A549 (cell line): ENCODE data around the gene CASP9. TPM values are rescaled to one million over a fixed set of nuclear protein-coding genes. Genes with fewer than 3 reads are reported as not detected.
"Not testable (repeated sequence)": the region's sequence is repeated elsewhere in the genome, so short reads cannot be mapped to it uniquely, and the experiment has no call there.

Source experiments
- ATAC-seq, 2 experiments: fragments of 200-7000 bp in 1 of 2; fragments of >200 bp in 1 of 2; cut with Nextera tagmentation in 1 of 2; cut with Tn5 transposase in 1 of 2; 3 replicates each; pipeline versions ENCODE4 v1.8.0 to v1.9.1; 2018 to 2020; ENCODE audit warnings: mild to moderate bottlenecking in 1 of 2, moderate library complexity in 1 of 2
- CTCF ChIA-PET: fragments of 300-600 bp; sonication (Branson Sonifier 250); formaldehyde crosslinking; extraction: SDS; loops from one replicate; lab custom pipeline; 2021; ENCODE audit warnings: antibody characterized with exemption, inconsistent platforms; lab: Yijun Ruan, JAX
- POLR2A ChIA-PET: fragments of 350-600 bp; formaldehyde crosslinking; extraction: SDS; loops from one replicate; lab custom pipeline; 2021; ENCODE audit warnings: antibody characterized with exemption, inconsistent platforms; lab: Yijun Ruan, JAX
- DNase-seq, 2 experiments: peaks; one replicate each; pipeline versions ENCODE4 v3.0.0 to v3.0.0-alpha.2; 2011 to 2016; ENCODE audit warnings: low read depth in 1 of 2, low spot score in 1 of 2
- FAIRE-seq: peaks from 2 replicates; lab custom pipeline; 2011; peaks lifted over from hg19 to GRCh38; lab: Jason Lieb, UNC
- H3K27ac ChIP-seq, 2 experiments: fragments of >200 bp; sonication (Bioruptor Twin); formaldehyde crosslinking; 3 replicates each; pipeline ENCODE4 v1.5.1; 2016 to 2017
- H3K4me1 ChIP-seq: fragments of >200 bp; sonication (Bioruptor Twin); formaldehyde crosslinking; 3 replicates; pipeline ENCODE4 v1.6.1; 2016
- H3K4me2 ChIP-seq: fragments of >200 bp; sonication (Bioruptor Twin); formaldehyde crosslinking; 3 replicates; pipeline ENCODE4 v1.6.1; 2016
- H3K4me3 ChIP-seq: fragments of >200 bp; sonication (Bioruptor Twin); formaldehyde crosslinking; 3 replicates; pipeline ENCODE4 v1.5.1; 2016
- H3K9me3 ChIP-seq: fragments of >200 bp; sonication (Bioruptor Twin); formaldehyde crosslinking; 3 replicates; pipeline ENCODE4 v1.6.1; 2016
- BHLHE40 ChIP-seq: IDR thresholded peaks from 2 replicates; pipeline ENCODE4 v1.6.1; 2012; ENCODE audit warnings: low read depth, low read length, inconsistent platforms
- EHF ChIP-seq: fragments of 250-450 bp; sonication (Bioruptor Pico); IDR thresholded peaks from 2 replicates; pipeline ENCODE4 v1.5.0; 2020; ENCODE audit warnings: mild to moderate bottlenecking
- ESRRA ChIP-seq: fragments of 150-350 bp; IDR thresholded peaks from 2 replicates; pipeline ENCODE4 v1.6.1; 2014; ENCODE audit warnings: mild to moderate bottlenecking, low read length, borderline replicate concordance
- FOSB ChIP-seq: fragments of 250-450 bp; sonication (Bioruptor Pico); IDR thresholded peaks from 2 replicates; pipeline ENCODE4 v1.5.0; 2020; ENCODE audit warnings: mild to moderate bottlenecking, moderate library complexity
- FOSL2 ChIP-seq, 2 experiments: fragments of 450-650 bp in 1 of 2; fragments of >200 bp in 1 of 2; sonication (Bioruptor Twin) in 1 of 2; formaldehyde crosslinking; IDR thresholded peaks; 2 replicates each; pipeline versions ENCODE4 v1.5.0 to v1.6.1; 2016 to 2020; ENCODE audit warnings: mild to moderate bottlenecking in 1 of 2, moderate library complexity in 1 of 2
- GATA3 ChIP-seq: IDR thresholded peaks from 2 replicates; pipeline ENCODE4 v1.6.1; 2012; ENCODE audit warnings: borderline replicate concordance
- HEYL ChIP-seq: fragments of 250-450 bp; sonication (Bioruptor Pico); IDR thresholded peaks from 2 replicates; pipeline ENCODE4 v1.8.0; 2021; ENCODE audit warnings: mild to moderate bottlenecking, moderate library complexity
- HOXA7 ChIP-seq: fragments of 250-450 bp; sonication (Bioruptor Pico); IDR thresholded peaks from 2 replicates; pipeline ENCODE4 v1.5.0; 2020; ENCODE audit warnings: mild to moderate bottlenecking, moderate library complexity
- KDM1A ChIP-seq: fragments of 200-600 bp; sonication (generic); IDR thresholded peaks from 2 replicates; pipeline ENCODE4 v1.6.1; 2016; ENCODE audit warnings: low read depth, mild to moderate bottlenecking
- PHF8 ChIP-seq: fragments of 200-600 bp; sonication (generic); IDR thresholded peaks from 2 replicates; pipeline ENCODE4 v1.6.1; 2016; ENCODE audit warnings: low read depth, mild to moderate bottlenecking, antibody characterized with exemption, moderate library complexity, borderline replicate concordance
- RARB ChIP-seq: fragments of 250-450 bp; sonication (Bioruptor Pico); IDR thresholded peaks from 2 replicates; pipeline ENCODE4 v1.8.0; 2021; ENCODE audit warnings: mild to moderate bottlenecking, moderate library complexity
- SREBF2 ChIP-seq: fragments of 450-650 bp; IDR thresholded peaks from 2 replicates; pipeline ENCODE4 v1.6.1; 2014; ENCODE audit warnings: mild to moderate bottlenecking, moderate library complexity
- TFCP2L1 ChIP-seq: fragments of 250-450 bp; sonication (Bioruptor Pico); IDR thresholded peaks from 2 replicates; pipeline ENCODE4 v1.5.0; 2021; ENCODE audit warnings: mild to moderate bottlenecking
- TP53 ChIP-seq: fragments of 250-450 bp; sonication (Bioruptor Pico); IDR thresholded peaks from 2 replicates; pipeline ENCODE4 v1.5.0; 2021; ENCODE audit warnings: mild to moderate bottlenecking, moderate library complexity
- ZNF302 ChIP-seq: fragments of 250-450 bp; sonication (Bioruptor Pico); IDR thresholded peaks from 2 replicates; pipeline ENCODE4 v1.9.0; 2021; ENCODE audit warnings: inconsistent platforms, mild to moderate bottlenecking, moderate library complexity
- WGBS: methylation state at CpG from one replicate; pipeline ENCODE4 v1.1.6; 2017; ENCODE audit errors: missing lambda C conversion rate; 5-methylcytosine and 5-hydroxymethylcytosine counted together
- polyA plus RNA-seq, 4 experiments: library from polyadenylated mRNA; depleted of rRNA in 3 of 4; stranded (reverse); fragments of >200 nt; fragmentation: RNase III in 1 of 4; extraction: RNeasy Plus Mini Kit Qiagen cat#74134 plus additional on column Dnase treatment in 1 of 4; gene quantifications; 2 replicates in 3 of 4; 3 replicates in 1 of 4; pipeline ENCODE4 v1.2.3, GENCODE V29; 2011 to 2017
- TF ChIP-seq, protein P1 (sequence below): IDR thresholded peaks from 2 replicates; pipeline ENCODE4 v1.6.1; 2012
- TF ChIP-seq, protein P2 (sequence below): fragments of 250-450 bp; sonication (Bioruptor Pico); IDR thresholded peaks from 2 replicates; pipeline ENCODE4 v1.5.0; 2021; ENCODE audit warnings: mild to moderate bottlenecking, moderate library complexity, borderline replicate concordance
- TF ChIP-seq, protein P3 (sequence below): fragments of 200-600 bp; sonication (generic); IDR thresholded peaks from 2 replicates; pipeline ENCODE4 v1.6.1; 2016; ENCODE audit warnings: antibody characterized with exemption, mild to moderate bottlenecking, moderate library complexity

CASP9 gene
- polyA plus RNA-seq, 2 of the 4 experiments (the other 2 are of a cell fraction), result 11.0 to 16.1 TPM

DNA sequence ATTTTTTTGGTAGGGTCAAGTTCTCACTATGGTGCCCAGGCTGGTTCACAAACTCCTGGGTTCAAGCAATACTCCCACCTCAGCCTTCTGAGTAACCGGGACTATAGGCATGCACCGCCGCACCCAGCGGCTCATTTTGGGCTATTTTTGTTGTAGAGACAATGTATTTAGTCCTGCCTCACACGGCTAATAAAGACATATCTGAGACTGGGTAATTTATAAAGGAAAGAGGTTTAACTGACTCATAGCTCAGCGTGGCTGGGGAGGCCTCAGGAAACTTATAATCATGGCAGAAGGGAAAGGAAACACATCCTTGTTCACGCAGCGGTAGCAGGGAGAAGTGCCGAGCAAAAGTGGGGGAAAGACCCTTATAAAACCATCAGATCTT is 63.3 kb downstream of the CASP9 start:
- CTCF ChIA-PET, result no interaction called here
- H3K4me1 ChIP-seq, result no peaks in the 10 kb centered on the region
- H3K9me3 ChIP-seq, result no peaks in the 10 kb centered on the region
- H3K4me3 ChIP-seq, result no peak overlapping the region
- ATAC-seq (no peak), FAIRE-seq (no peak), DNase-seq (no peak)
- TF ChIP-seq, protein P1, sequence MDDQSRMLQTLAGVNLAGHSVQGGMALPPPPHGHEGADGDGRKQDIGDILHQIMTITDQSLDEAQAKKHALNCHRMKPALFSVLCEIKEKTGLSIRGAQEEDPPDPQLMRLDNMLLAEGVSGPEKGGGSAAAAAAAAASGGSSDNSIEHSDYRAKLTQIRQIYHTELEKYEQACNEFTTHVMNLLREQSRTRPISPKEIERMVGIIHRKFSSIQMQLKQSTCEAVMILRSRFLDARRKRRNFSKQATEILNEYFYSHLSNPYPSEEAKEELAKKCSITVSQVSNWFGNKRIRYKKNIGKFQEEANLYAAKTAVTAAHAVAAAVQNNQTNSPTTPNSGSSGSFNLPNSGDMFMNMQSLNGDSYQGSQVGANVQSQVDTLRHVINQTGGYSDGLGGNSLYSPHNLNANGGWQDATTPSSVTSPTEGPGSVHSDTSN, result no peak
- no peak for TF ChIP-seq RARB (CRISPR knock-in tag)
- TF ChIP-seq HOXA7 (CRISPR knock-in tag), result no peak
- no peak for TF ChIP-seq PHF8
- TF ChIP-seq, protein P2, sequence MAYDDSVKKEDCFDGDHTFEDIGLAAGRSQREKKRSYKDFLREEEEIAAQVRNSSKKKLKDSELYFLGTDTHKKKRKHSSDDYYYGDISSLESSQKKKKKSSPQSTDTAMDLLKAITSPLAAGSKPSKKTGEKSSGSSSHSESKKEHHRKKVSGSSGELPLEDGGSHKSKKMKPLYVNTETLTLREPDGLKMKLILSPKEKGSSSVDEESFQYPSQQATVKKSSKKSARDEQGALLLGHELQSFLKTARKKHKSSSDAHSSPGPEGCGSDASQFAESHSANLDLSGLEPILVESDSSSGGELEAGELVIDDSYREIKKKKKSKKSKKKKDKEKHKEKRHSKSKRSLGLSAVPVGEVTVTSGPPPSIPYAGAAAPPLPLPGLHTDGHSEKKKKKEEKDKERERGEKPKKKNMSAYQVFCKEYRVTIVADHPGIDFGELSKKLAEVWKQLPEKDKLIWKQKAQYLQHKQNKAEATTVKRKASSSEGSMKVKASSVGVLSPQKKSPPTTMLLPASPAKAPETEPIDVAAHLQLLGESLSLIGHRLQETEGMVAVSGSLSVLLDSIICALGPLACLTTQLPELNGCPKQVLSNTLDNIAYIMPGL (CRISPR knock-in tag), result no peak
- no peak for TF ChIP-seq EHF (CRISPR knock-in tag)
- no peak for TF ChIP-seq TFCP2L1
- no peak for TF ChIP-seq HEYL
- TF ChIP-seq BHLHE40, result no peak
- no peak overlapping the region for H3K4me2 ChIP-seq
- POLR2A ChIA-PET, result interaction anchor here (0.6 kb wide), 1 partner anchor 1167 kb away, joined by 3 read pairs; no protein-coding TSS in a partner anchor
- no peak overlapping the region for H3K27ac ChIP-seq
- WGBS, result 80% methylated on average over 9 of the region's 9 CpGs

DNA sequence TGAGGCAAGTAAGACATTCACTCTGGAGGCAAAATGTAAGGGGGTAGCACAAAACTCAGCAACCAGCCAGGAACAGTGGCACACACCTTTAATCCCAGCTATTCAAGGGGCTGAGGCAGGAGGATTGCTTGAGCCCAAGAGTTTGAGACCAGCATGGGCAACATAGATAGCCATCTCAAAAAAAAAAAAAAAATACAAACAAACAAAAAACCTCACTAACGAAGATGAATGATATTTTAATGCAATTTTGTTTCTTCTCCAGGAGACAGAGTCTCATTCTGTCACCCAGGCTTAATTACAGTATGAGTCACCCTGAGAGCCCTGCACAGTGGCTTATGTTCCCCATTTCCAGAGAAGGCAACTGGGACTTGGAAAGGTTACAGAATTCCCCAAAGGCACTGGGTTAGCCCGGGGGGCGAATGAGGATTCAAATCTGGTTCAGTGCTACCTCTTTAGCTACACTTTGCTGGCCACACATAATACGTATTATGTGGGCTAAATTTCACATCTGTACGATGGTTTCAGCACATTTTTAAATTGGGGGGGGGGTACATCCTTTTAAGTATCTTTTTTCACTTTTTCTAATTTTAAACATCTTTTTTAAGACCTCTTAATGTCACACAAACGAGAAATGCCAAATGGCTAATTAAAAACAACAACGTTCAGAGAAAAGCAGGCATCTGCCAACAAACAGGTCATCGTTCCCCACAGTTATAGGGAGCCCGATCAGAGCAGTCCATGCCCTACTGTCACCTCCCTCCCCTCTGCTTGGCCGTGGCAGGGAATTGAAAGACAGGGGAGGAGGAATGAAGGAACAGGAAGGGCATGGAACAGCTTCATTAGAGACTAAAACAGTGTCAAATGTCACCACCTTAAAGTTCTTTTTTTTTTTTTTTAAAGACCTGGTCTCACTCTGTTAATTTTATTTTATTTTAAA is 64.0 kb downstream of the CASP9 start:
- H3K27ac ChIP-seq, result no peak overlapping the region
- POLR2A ChIA-PET, result interaction anchor here (0.6 kb wide), 1 partner anchor 1167 kb away, joined by 3 read pairs; no protein-coding TSS in a partner anchor
- no peak for FAIRE-seq
- no peaks in the 10 kb centered on the region for H3K4me1 ChIP-seq
- H3K4me3 ChIP-seq, result no peak overlapping the region
- TF ChIP-seq FOSL2 (IDR thresholded peaks at IDR 0.05) (no peak), FOSL2 (CRISPR knock-in tag; IDR thresholded peaks at IDR 0.05) (peak; percentile 30; the same call in 1 of the 2 replicates)
- TF ChIP-seq, protein P1, result no peak
- TF ChIP-seq, all 56 proteins: peak for 1
- DNase-seq (no peak), ATAC-seq (no peak)
- WGBS, result 53% methylated on average over 10 of the region's 10 CpGs
- CTCF ChIA-PET, result interaction anchor here (0.6 kb wide), 1 partner anchor 307 kb away, joined by 3 read pairs; no protein-coding TSS in a partner anchor
- Histone ChIP-seq H3K9me3 (no peaks in the 10 kb centered on the region), H3K4me2 (no peak overlapping the region)

DNA sequence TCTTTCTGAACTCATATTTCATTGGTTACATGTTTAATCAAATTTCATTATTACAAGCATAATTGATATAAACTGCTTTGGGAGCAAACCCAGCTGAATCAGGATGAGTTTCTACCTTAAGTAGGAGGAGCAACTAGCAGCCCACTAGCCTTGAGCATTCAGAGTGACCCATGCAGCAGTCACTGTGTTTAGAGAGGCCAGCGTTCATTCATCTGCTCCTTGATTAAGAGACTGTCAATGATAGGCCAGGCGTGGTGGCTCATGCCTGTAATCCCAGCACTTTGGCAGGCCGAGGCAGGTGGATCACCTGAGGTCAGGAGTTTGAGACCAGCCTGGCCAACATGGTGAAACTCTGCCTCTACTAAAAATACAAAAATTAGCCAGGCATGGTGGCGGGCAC is 65.6 kb downstream of the CASP9 start:
- H3K27ac ChIP-seq, POLR2A ChIA-PET, ATAC-seq, H3K9me3 ChIP-seq, H3K4me2 ChIP-seq, DNase-seq, FAIRE-seq, H3K4me3 ChIP-seq, H3K4me1 ChIP-seq, CTCF ChIA-PET: not testable (repeated sequence)
- WGBS, result 100% methylated on average over 2 of the region's 4 CpGs

DNA sequence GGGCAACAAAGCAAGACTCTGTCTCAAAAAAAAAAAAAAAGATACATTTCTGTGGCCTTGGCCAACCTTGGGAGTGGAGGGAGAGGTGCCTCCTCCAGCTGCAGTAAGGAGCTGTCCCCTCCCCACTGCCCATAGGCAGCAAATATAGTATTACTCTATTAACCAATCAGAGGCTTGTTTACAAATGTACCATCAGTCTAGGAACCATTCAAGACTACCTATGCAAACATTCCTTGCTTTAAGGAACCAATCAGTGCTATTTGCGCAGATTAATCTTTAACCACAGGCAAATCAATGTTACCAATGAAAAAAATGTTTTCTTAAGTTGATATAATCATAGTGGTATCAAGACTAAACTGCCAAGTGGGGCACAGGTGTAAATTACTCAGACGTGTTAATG is 66.4 kb downstream of the CASP9 start:
- ATAC-seq, result no peak
- DNase-seq, result no peak
- no peak for TF ChIP-seq ZNF302
- no peak for TF ChIP-seq GATA3
- TF ChIP-seq PHF8, result no peak
- no peak for TF ChIP-seq ESRRA
- no peak for TF ChIP-seq FOSB (CRISPR knock-in tag)
- TF ChIP-seq TP53 (CRISPR knock-in tag), result no peak
- TF ChIP-seq, protein P3, sequence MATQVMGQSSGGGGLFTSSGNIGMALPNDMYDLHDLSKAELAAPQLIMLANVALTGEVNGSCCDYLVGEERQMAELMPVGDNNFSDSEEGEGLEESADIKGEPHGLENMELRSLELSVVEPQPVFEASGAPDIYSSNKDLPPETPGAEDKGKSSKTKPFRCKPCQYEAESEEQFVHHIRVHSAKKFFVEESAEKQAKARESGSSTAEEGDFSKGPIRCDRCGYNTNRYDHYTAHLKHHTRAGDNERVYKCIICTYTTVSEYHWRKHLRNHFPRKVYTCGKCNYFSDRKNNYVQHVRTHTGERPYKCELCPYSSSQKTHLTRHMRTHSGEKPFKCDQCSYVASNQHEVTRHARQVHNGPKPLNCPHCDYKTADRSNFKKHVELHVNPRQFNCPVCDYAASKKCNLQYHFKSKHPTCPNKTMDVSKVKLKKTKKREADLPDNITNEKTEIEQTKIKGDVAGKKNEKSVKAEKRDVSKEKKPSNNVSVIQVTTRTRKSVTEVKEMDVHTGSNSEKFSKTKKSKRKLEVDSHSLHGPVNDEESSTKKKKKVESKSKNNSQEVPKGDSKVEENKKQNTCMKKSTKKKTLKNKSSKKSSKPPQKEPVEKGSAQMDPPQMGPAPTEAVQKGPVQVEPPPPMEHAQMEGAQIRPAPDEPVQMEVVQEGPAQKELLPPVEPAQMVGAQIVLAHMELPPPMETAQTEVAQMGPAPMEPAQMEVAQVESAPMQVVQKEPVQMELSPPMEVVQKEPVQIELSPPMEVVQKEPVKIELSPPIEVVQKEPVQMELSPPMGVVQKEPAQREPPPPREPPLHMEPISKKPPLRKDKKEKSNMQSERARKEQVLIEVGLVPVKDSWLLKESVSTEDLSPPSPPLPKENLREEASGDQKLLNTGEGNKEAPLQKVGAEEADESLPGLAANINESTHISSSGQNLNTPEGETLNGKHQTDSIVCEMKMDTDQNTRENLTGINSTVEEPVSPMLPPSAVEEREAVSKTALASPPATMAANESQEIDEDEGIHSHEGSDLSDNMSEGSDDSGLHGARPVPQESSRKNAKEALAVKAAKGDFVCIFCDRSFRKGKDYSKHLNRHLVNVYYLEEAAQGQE, result no peak
- TF ChIP-seq KDM1A, result no peak
- TF ChIP-seq SREBF2, result no peak
- WGBS, result 86% methylated on average over 2 of the region's 2 CpGs
- no peak overlapping the region for H3K4me2 ChIP-seq
- POLR2A ChIA-PET, result no interaction called here
- no peak overlapping the region for H3K27ac ChIP-seq
- FAIRE-seq, result no peak
- no peaks in the 10 kb centered on the region for H3K9me3 ChIP-seq
- H3K4me1 ChIP-seq, result 0 out of 3 replicates have a peak, but pooled peaks cover 2% of the 10 kb centered on the region
- CTCF ChIA-PET, result interaction anchor here (0.6 kb wide), 1 partner anchor 19 kb away, joined by 3 read pairs; no protein-coding TSS in a partner anchor
- H3K4me3 ChIP-seq, result no peak overlapping the region
